Stimulated activated CD8-positive, alpha-beta memory T cell treated with anti-CD3 and anti-CD28 coated beads, Interleukin-4, amount 100 ng/mL, for 1 hour (primary cell): ENCODE data around the gene ACCS.

Experiments
- DNase-seq, 2 donors: peaks; one replicate each; pipeline ENCODE4 v3.0.0-alpha.2; 2020; ENCODE audit warnings: low read depth in 2 of 2, low spot score in 1 of 2

ACCS gene

GRCh38 chr11:44128729-44129128 is 62.7 kb downstream of the ACCS start:
- no peak for DNase-seq

GRCh38 chr11:44130751-44131150 is 64.7 kb downstream of the ACCS start:
- DNase-seq, result no peak

DNA sequence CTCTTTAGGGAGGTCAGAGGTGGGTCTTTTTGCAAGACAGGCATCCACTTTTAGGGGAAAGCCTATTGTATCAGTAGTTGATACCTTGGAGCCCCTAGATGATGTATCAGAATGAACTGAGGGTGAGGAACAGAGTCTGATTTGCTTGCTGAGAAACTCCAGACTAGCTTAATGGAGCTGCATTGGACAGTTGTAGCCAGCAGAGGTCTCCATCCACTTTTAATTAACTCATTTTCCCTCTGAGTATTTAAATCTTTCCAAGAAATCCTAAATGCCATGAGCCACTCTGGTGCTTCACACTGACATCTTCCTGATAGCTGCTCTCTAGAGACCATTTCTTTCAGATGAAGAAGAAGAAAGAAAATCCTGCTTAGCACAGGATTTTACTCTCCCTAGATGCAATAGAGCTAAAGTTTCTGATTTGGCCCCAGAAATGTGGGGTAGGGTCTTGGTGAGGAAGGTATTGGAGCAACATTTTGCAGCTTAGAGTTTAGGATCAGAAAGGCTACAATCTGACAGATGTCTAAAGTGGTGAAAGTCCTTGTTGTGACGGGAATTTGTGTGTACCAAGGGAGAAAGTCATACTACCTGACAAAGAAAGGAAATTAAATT is 67.4 kb downstream of the ACCS start:
- DNase-seq, result no peak
